HFFc6 (cell line): Measurements from ENCODE around the gene MBL2. TPM values are rescaled to one million over a fixed set of nuclear protein-coding genes. Genes with fewer than 3 reads are reported as not detected.

Source experiments
- DNase-seq: peaks from one replicate; pipeline ENCODE4 v3.0.0-alpha.2; 2018
- H3K27ac Mint-ChIP-seq: 2 replicates; pipeline ENCODE4 v1.8.0; 2020; ENCODE audit warnings: mild to moderate bottlenecking, mixed read lengths
- H3K27me3 Mint-ChIP-seq: 2 replicates; pipeline ENCODE4 v1.8.0; 2021; ENCODE audit warnings: mild to moderate bottlenecking, moderate library complexity, mixed read lengths; ENCODE audit not compliant: insufficient read depth
- H3K36me3 Mint-ChIP-seq: 2 replicates; pipeline ENCODE4 v1.8.0; 2021; ENCODE audit warnings: low read depth, mixed read lengths
- H3K4me1 Mint-ChIP-seq: 2 replicates; pipeline ENCODE4 v1.8.0; 2020; ENCODE audit warnings: low read depth, mixed read lengths
- H3K4me3 Mint-ChIP-seq: 2 replicates; pipeline ENCODE4 v1.8.0; 2020; ENCODE audit warnings: mild to moderate bottlenecking, moderate library complexity, mixed read lengths
- H3K9me3 Mint-ChIP-seq: 2 replicates; pipeline ENCODE4 v1.8.0; 2020; ENCODE audit warnings: mild to moderate bottlenecking, mixed read lengths
- total RNA-seq, 6 experiments: library from RNA; stranded (reverse); fragmentation: NEBNext Ultra II Directional; extraction: Animal tissue kit (Norgen Biotek cat#: 25700); gene quantifications; 2 replicates in 1 of 6; 3 replicates in 5 of 6; pipeline ENCODE4 v1.2.3, GENCODE V29; 2021
- TF ChIP-seq, protein P1 (sequence below): fragments of 200-600 bp; sonication (generic); IDR thresholded peaks from 2 replicates; pipeline ENCODE4 v1.5.0; 2021; ENCODE audit warnings: antibody characterized with exemption, mild to moderate bottlenecking

Gene MBL2
- total RNA-seq, 6 experiments from 2014 or later, result not detected

DNA sequence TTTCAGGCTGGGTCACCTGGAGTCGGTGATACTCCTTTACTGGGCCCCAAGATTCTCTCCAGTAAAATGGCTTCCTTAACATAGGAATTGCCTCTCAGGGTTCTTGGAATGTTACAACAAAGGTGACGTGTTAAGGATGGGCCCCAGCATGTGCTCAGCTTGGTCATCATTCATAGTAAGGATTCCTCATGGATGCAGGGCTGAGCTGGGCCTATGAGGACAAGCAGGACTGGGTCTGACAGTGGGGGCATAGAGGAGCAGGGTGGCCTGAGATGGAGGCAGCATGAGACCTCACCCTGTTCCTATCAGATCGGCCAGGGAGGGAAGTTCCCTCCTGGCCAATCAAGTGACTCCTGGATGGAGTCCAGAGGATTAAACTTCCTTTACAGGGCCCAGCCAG is 12.8 kb upstream of the MBL2 start:
- TF ChIP-seq, protein P1, sequence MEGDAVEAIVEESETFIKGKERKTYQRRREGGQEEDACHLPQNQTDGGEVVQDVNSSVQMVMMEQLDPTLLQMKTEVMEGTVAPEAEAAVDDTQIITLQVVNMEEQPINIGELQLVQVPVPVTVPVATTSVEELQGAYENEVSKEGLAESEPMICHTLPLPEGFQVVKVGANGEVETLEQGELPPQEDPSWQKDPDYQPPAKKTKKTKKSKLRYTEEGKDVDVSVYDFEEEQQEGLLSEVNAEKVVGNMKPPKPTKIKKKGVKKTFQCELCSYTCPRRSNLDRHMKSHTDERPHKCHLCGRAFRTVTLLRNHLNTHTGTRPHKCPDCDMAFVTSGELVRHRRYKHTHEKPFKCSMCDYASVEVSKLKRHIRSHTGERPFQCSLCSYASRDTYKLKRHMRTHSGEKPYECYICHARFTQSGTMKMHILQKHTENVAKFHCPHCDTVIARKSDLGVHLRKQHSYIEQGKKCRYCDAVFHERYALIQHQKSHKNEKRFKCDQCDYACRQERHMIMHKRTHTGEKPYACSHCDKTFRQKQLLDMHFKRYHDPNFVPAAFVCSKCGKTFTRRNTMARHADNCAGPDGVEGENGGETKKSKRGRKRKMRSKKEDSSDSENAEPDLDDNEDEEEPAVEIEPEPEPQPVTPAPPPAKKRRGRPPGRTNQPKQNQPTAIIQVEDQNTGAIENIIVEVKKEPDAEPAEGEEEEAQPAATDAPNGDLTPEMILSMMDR, result no peak
- Mint-ChIP-seq H3K27me3 (peaks cover 29% of the 10 kb centered on the region), H3K4me3 (no peak overlapping the region), H3K9me3 (no peaks in the 10 kb centered on the region), H3K27ac (no peak overlapping the region), H3K4me1 (no peaks in the 10 kb centered on the region), H3K36me3 (no peaks in the 10 kb centered on the region)
- DNase-seq, result no peak

DNA sequence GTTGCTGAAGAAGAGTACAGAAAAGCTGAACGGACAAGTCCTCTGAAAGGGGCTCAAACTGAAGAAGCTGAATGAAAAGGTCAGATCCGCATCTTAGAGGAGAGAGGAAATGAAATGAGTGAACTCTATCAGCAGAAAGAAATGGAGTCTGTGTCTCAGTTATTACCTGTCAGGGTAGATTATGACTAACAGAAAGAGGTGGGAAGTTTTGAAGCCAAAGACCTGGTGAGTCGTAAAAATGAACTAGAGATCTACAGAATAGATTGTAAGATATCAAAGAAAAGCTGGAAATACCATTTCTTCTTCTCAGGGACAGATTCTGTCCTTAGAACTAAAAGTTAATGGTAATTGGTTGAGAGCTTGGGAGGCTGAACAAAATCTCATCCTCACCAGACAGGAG is 11.1 kb upstream of the MBL2 start:
- Mint-ChIP-seq H3K9me3 (no peaks in the 10 kb centered on the region), H3K27me3 (peaks cover 26% of the 10 kb centered on the region), H3K4me1 (no peaks in the 10 kb centered on the region), H3K36me3 (no peaks in the 10 kb centered on the region), H3K27ac (no peak overlapping the region), H3K4me3 (no peak overlapping the region)
- DNase-seq, result no peak
- TF ChIP-seq, protein P1, result no peak

DNA sequence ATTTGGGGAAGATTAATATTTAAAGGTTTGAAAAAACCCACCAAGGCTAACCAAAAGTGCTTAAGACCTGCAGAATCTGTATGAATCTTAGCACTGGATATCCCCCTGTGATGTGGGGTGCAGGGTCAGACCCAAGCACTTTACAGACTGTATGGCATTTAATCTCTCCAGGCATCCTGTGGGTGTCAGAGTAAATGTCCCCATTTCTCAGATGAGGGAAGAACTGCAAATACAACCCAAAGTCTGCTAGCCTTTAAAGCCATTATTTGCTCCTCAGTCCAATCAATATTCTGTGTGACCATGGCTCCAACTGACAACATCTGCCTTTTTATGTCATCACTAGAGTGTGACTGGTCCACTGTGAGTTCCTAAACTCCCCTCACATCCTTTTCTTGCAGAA is 10.0 kb upstream of the MBL2 start:
- peaks cover 21% of the 10 kb centered on the region for H3K27me3 Mint-ChIP-seq
- H3K4me3 Mint-ChIP-seq, result no peak overlapping the region
- no peak overlapping the region for H3K27ac Mint-ChIP-seq
- TF ChIP-seq, protein P1, result no peak
- no peaks in the 10 kb centered on the region for H3K9me3 Mint-ChIP-seq
- DNase-seq, result no peak
- no peaks in the 10 kb centered on the region for H3K4me1 Mint-ChIP-seq
- no peaks in the 10 kb centered on the region for H3K36me3 Mint-ChIP-seq

DNA sequence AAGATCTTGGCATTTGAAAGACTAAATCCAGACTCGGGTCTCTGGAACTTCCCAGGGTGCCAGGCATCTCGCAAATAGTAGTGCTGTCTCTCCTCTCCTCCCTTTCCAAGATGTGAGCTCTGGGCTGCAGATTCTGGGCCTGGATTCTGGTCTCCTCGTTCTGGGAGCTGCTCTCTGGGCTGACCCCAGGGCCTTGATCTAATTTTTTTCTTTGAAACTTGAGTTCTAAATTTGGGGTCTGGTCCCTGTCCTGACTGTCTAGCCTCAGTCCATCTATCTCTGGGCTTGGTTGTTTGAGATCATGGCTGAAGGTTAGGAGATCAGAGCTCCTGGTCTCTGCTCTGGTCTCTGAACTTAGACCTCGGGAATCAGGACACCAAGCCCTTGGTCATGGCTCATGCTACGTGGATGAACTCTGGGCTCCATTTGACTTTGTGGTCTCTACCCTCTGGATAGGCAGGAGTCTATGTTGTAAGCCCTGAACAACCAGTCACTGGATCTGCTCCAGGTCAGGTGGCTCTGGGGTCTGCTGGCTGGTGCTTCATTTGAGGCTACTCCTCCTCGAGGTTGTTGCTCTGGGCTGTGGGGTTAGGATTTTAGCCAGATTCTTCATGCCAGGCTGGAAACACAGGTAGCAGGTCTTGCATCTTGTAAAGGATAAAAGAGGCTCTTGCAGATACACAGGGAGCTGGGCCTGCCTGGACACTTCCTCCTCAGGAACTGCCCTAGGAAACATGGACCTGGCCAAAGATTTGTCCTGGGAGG is 8.0 kb upstream of the MBL2 start:
- Mint-ChIP-seq H3K27me3 (peaks cover 20% of the 10 kb centered on the region), H3K9me3 (no peaks in the 10 kb centered on the region), H3K4me3 (no peak overlapping the region), H3K36me3 (no peaks in the 10 kb centered on the region), H3K27ac (no peak overlapping the region), H3K4me1 (no peaks in the 10 kb centered on the region)
- TF ChIP-seq, protein P1, result peak; percentile 47
- DNase-seq, result no peak

DNA sequence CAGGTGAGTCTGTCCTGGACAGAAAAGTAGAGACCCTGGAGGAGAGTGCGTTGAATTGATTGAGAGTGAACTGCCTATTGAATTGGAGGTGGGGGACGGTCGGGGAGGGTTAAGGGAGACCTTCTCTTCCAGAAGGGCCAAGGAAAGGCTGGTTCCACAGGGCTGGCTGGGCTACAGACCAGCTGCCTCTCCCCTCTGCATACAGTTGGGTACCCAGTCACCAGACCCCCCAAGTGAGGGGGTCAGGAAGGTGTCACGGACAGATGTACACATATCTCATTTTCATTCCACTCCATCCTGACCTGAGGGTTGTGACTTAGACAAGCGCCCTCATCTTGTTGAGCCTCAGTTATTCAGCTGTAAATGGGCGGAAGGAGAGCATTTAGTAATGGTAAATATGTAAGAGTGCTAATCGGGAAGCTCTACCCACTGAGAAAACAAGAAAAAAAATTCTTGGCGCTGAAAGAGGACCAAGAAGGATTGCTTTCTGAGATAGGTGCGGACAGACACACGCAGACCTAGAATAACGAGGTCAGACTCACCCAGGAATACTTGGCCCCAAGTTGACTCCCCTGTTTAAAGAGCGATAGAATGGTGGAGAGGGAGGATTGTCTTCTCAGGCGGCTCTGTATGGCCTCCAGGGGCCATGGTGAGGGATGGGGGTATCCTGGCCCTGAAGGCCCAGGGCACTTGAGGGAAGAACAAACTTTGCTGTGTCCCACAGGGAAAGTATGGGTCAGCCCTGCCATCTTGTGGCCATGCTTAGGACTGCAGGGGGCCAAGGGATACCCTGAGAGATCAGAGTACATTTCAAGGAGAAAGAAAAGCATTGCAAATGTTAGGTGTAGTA is 7.2 kb upstream of the MBL2 start:
- Mint-ChIP-seq H3K4me3 (no peak overlapping the region), H3K9me3 (no peaks in the 10 kb centered on the region), H3K36me3 (no peaks in the 10 kb centered on the region), H3K27me3 (peaks cover 20% of the 10 kb centered on the region), H3K4me1 (no peaks in the 10 kb centered on the region), H3K27ac (no peak overlapping the region)
- DNase-seq, result peak; percentile 44
- TF ChIP-seq, protein P1, result peak; percentile 96
